ENCODE data around the gene PLPP7.
"Not testable (repeated sequence)": the region's sequence is repeated elsewhere in the genome, so short reads cannot be mapped to it uniquely, and the experiment has no call there.

PLPP7 gene

GRCh38 chr9:131270171-131271015, 19.1 kb upstream of the PLPP7 start:
- DNase-seq, result no peak

DNA sequence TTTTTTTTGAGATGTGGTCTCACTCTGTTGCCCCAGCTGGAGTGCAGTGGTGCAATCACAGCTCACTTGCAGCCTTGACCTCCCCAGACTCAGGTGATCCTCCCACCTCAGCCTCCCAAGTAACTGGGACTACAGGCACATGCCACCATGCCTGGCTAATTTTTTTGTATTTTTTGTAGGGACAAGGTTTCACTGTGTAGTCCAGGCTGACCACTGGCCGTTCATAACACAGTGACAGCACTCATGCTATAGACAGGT, 18.6 kb upstream of the PLPP7 start:
- DNase-seq, result not testable (repeated sequence)

DNA sequence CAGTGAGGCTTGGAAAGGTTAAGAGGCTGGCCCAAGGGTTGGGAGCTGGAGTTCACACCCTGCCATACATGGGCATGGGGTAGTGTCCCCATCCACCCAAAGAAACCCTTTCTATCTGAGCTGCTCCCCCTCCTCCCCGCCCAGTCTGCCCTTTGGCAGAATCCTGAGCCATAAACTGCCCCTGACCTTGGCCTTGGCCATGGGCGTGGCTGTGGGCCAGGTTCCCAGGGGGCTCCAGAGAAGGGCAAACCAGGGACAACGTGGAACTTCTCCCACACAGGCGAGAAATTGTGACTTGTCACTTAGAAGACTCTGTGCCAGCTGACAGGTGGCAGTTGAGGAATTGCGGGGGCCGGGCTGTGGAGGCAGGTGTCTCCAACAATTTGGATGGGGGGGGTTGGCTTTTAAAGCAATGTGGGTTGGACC, 18.0 kb upstream of the PLPP7 start:
- no peak for DNase-seq

DNA sequence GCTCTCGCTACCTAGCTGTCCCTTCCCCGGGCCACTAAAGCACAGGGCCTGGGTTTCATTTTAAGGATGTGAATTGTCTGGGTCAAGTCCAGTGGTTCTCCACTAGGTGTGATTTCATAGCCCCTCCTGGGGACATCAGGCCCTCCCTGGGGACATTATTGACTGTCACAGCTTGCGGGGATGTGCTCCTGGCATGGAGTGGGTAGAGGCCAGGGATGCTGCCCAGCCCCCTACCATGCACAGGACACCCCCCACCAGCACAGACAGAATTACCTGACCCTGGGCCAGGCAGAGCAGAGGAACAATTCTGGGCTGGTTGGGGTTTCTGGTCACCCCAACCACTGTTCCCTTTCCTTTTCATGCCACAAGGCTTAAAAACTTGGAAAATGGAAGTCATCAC, 17.3 kb upstream of the PLPP7 start:
- DNase-seq, result no peak

GRCh38 chr9:131273146-131273855, 16.2 kb upstream of the PLPP7 start:
- DNase-seq, result no peak

- DNase-seq, result no peak
Measured at GRCh38 chr9:131273856-131274673, 15.5 kb upstream of the PLPP7 start.

DNA sequence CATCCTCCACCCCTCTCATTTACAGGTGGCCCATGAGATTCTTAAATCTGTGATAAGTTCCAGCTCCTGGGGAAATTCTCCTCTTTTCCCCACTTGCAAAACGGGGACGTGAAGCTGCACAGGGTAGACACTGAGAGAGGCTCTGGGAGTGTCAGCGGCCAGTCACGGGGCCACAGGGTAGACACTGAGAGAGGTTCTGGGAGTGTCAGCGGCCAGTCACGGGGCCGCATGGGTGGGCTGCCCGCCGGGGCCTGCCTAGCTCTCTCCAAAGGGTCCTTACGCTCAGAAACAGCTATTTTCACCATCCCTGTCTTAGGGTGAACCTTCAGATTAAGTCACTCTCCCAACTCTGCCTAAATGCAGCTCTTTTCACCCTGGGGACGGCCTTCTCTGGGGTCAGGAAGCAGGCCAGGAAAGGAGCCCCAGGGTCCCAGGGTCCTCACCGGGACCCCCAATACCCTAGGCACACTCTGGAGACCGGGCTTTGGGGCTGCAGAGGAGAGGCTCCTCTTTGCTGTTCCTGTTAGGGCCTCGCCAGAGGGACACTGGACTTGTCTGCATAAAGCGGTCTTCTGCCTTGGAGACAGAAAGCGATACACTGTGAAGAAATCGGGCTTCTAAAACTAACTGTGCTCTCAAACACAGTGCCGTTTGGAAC, 14.7 kb upstream of the PLPP7 start:
- no peak for DNase-seq

DNA sequence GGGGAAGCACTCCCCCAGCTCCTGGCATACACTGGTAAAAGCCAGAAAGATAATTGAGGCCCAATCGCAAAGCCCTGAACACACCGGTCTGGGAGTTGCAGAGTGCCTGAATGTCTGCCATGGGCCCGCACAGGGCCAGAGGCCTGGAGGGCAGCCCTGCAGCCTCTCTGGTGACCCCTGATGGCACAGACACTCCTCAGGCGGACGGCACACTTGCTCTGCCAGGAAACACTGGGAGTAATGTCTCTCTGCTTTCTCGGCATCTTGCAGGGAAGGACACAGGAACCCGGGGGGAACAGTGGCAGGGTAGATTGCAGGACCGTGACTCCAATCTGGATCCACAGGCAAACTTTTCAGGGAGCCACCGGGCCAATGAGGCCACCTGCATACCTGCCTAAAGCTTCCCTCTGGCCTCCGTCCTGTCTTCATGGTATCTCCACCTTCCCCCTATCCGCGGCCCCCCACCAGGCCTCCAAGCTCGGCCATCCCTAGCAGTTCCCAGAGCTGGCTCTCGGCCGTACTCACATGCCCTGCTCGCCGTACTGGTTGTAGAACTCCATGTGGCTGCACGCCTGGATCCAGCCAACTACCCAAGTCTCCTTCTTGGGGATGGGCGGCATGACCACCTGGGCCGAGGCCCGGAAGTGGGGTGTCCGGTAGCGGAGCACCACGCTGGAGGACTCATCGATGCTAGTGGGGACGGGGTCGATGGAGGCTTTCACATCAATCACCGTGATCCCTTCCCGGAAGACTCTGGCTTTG, 14.0 kb upstream of the PLPP7 start:
- no peak for DNase-seq

- no peak for DNase-seq
Measured at GRCh38 chr9:131276094-131276888, 13.2 kb upstream of the PLPP7 start, which contains the start of gene FAM78A. Gene FAM78A (minus strand): TSS chr9:131276510. CDS start chr9:131276179, 331 bp downstream.

DNA sequence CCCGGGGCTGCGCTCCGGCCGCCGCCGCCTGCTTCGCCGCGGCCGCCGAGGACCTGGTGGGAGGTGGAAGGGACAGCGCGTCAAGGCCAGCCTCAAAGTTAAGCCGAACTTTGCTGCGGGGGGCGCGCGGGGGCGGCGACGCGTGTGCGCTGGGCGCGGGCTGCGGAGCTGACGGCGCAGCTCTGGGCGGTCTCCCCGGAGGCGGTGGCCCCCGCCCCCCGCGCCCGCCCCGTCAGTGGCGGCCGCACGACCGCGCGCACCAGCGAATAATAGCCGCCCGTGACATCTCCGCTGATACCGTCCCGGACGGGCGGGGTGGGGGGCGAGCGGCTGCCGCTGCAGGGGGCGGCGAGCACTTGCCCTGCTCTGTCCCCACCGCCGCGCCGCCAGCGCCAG, 12.6 kb upstream of the PLPP7 start:
- DNase-seq, result no peak

DNA sequence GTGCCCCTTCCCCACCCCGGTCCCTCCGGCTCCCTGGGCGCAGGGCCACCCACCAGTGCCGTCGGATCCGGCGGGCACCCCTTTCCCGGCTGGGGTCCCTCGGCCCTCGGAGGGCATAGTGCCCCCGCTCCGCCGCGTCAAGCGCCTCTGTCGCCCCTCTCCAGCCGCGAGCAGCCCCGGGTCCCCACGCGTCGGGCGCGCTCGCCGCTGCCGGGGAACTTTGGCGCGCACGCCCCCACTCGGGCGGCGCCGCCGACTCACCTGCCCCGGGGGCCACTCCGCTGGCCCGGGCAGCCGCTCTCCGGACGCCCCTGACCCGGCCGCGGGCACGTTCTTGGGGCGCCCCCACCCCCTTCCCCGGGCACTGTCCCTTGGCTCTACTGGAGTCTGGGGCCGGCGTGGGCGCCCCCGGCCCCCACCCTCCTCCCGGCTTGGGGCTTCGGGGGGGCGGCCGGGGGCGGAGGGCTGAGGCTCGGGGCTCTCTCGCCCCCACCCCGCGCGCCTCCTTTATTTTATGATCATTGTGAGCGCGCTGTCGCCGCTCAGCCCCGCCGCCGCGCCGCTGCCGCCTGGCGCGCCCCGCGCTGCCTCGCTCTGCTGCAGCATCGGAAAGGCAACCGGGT, 12.1 kb upstream of the PLPP7 start:
- DNase-seq, result no peak

DNA sequence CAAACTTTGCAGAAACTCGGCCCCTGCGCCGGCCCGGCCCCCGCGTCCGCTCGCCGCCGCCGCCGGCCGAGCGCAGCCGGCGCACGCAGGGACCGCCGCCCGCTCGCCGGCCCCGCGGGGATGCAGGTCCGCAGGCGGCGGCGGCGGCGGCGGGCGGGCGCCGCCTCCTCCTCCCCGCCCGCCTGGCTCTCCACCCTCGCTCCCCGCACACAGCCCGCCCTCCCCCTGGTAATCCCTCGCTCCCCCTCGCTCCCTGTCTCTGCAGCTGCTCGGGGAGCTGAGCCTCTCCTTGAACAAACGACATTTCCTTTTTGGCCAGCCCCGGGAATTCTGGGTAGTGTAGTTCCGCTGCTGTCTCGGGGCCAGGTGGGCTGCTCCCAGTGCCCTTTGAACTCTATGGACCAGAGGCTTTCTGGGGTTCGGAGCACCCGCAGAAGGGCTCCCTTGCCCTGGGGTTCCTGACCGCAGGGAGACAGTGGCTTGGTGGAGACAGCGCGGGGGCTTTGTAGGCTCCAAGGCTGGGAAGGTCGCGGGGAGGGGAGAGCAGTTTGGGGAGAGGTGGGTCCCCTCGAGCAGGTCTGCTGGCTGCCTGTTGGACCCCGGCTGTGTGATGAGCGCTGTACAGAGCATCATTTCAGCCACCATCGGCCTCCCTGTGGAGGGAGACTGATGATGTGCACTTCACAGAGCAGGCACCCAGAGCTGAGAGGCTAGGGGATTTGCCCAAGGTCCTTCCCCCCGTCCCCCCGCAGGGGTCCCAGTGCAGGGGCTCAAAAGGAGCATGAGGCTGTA, 11.4 kb upstream of the PLPP7 start:
- DNase-seq, result peak in 1 of 2 experiments; percentile 78

DNA sequence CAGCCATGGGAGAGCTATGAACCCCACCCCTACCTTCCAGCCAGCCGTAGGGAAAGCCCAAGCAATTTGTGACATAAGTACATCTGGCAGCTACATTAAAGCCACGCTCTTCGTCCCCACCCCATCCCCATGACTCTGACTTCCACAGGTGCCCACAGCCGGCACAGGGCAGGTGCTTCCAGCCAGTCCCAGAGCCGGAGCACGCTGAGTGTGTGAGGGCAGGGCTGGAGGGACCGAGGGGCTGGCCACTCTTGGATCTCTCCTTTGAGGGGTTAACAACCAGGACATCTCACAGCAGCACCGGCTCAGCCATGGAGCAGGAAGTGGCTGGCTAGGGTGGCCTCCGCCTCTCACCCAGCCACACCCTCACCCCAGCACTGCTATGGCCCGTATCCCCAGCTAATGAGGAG, 10.8 kb upstream of the PLPP7 start:
- no peak for DNase-seq

DNA sequence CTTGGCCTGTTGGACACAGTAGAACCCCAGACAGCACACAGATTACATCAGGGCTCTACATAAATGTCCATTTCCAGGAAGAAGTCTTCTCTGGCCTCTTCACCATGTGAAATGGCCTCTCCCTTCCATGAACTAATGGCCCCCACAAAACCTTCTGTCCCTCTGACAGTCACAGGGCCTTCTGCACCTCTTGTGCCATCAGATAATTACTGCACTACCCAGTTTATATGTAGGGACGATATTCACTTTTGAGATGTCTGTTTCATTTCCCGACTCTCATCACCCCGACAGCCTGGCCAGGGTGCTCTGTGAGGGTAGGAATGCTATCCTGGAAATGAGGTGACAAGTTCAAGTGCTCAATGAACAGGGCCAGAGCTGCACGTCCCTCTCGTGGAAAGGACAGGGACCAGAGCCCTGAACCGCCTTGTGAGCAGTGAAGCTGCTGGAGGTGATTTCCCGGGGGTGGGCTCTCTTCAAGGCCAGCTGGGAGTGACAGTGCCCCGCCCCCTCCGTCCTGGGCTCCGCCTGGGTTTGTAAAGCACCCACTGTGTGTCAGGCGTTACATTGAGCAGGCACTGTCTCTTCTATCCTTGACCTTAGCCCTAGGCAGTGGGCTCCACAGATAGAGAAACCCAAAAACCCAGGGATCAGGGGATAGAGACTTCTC, 10.2 kb upstream of the PLPP7 start:
- DNase-seq, result no peak

GRCh38 chr9:131279863-131280570, 9.5 kb upstream of the PLPP7 start:
- no peak for DNase-seq

DNA sequence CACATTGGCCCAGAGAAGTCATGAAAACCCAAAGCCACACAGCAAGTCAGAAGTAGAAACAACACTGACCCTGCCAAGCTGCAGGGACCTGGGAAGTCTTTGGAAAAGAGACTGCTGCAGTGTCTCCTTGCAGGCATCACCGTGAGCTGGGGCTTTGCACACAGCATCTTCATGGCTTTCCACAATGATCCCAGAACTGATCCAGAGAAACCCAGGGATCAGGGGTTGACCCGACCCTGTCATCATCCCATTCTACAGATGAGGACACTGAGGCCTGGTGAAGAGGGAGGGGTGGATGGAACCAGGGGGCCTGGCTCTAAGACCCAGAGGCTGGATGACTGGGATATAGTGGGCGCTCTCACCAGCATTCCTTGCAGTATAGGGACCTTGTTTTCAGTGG, 8.9 kb upstream of the PLPP7 start:
- DNase-seq, result no peak

DNA sequence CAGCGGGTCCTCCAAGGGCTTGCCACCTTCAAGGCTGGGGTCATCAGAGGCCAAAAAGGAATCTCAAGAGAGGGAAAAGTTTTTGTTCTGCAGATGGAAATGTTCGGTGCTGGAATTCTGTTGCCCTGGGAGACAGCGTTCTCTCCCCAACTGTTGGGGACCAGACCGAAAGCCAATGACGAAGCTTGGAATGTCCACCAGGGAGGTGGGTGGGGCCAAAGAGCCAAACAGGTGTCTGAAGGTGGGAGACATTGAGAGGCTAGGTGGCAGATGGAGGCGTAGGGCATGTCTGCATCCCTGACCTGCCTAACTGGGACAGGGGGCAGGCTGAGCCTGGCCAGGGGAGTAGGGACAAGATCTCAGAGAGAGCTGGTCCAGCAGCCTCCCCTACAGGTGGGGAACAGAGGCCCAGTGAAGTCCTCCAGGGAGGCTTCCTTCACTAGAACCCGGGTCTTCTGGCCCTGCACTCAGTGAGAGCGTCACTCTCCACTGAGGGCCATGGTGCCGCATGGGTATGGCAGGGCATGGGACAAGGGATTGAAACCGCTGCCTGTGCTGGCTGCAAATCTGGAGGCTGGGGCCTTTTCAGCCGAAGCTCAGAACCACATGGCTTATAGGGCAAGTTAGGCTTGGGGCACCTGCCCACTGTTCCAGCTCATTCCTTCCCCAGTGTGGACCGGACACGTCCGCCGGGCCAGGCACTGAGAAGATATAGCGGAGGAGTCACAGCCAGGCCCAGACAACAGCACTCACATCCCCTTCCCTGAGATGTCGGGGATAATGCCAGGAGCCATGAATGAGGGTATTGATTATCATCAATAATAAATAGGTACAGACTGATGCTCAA, 8.2 kb upstream of the PLPP7 start:
- DNase-seq, result no peak

DNA sequence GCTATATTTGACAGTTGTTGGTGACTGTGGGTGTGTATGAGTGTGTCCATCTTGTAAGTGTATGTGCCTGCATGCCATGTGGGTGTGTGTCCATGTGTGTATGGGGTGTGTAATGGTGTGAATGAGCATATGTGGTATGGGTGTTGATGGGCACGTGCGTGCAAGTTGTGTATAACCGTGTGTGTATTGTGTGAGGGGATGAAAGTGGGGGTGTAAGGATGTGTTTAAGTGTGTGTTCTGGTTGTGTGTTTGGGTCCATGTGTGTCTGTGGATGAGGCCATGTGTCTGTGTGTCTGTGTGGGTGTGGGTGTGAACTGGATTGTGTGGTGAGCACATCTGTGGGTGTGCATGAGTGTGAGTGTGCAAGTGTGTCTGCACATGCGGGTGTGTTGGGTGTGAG, 7.3 kb upstream of the PLPP7 start:
- no peak for DNase-seq
